GM12878 (cell line): Measurements from ENCODE around the gene CFC1B. TPM values are rescaled to one million over a fixed set of nuclear protein-coding genes. Genes with fewer than 3 reads are reported as not detected.
"Not testable (repeated sequence)": the region's sequence is repeated elsewhere in the genome, so short reads cannot be mapped to it uniquely, and the experiment has no call there.

Experiments used
- ATAC-seq: fragments of 200-7000 bp; cut with Tn5 transposase; 3 replicates; pipeline ENCODE4 v1.9.1; 2020; ENCODE audit warnings: mild to moderate bottlenecking, moderate library complexity
- Bru-seq: library from RNA; stranded (reverse); fragments of 400-500 nt; gene quantifications from one replicate; lab custom pipeline; 2021; lab: Mats Ljungman, UMichigan
- BruChase-seq, 2 experiments: library from RNA; stranded (reverse); fragments of 400-500 nt; gene quantifications; one replicate each; lab custom pipeline; 2021; lab: Mats Ljungman, UMichigan
- BruUV-seq: library from RNA; stranded (reverse); fragments of 400-500 nt; replicated peaks from 2 replicates; lab custom pipeline; 2021; lab: Mats Ljungman, UMichigan
- CTCF ChIA-PET: fragments of 300-600 bp; sonication (Branson Sonifier 250); formaldehyde crosslinking; extraction: SDS; loops from one replicate; lab custom pipeline; 2021; ENCODE audit warnings: inconsistent platforms; lab: Yijun Ruan, JAX
- POLR2A ChIA-PET: fragments of 350-600 bp; formaldehyde crosslinking; extraction: SDS; loops from one replicate; lab custom pipeline; 2021; ENCODE audit warnings: inconsistent platforms; lab: Charles Lee
- RAD21 ChIA-PET: fragments of 300-600 bp; sonication (Branson Sonifier 250); formaldehyde crosslinking; loops from one replicate; lab custom pipeline; 2023; ENCODE audit warnings: antibody characterized with exemption; ENCODE audit not compliant: unreplicated experiment; lab: Charles Lee
- SMC1A ChIA-PET: fragments of 300-600 bp; sonication (Branson Sonifier 250); formaldehyde crosslinking; loops from one replicate; lab custom pipeline; 2023; ENCODE audit not compliant: unreplicated experiment, uncharacterized antibody; lab: Charles Lee
- DNase-seq: peaks from one replicate; pipeline ENCODE4 v3.0.0-alpha.2; 2011; ENCODE audit warnings: low read depth, low spot score
- FAIRE-seq: peaks from 3 replicates; lab custom pipeline; 2011; peaks lifted over from hg19 to GRCh38; lab: Jason Lieb, UNC
- H2AFZ ChIP-seq: 2 replicates; pipeline ENCODE4 v1.6.0; 2011; ENCODE audit warnings: low read depth, low read length, control low read depth; ENCODE audit not compliant: control insufficient read depth
- H3K27ac ChIP-seq: 2 replicates; pipeline ENCODE4 v1.5.1; 2011; ENCODE audit warnings: control low read depth; ENCODE audit not compliant: control insufficient read depth, insufficient read depth
- H3K27me3 ChIP-seq, 2 experiments: replicated peaks in 1 of 2; 2 replicates each; pipeline versions ENCODE4 v1.6.0 to v1.6.1; 2011; ENCODE audit warnings: low read length in 1 of 2; ENCODE audit not compliant: control insufficient read depth in 2 of 2, insufficient read depth in 2 of 2
- H3K36me3 ChIP-seq, 2 experiments: 2 replicates each; pipeline ENCODE4 v1.5.1; 2011; ENCODE audit warnings: low read length in 1 of 2; ENCODE audit not compliant: control insufficient read depth in 2 of 2, insufficient read depth in 2 of 2
- H3K4me1 ChIP-seq: 2 replicates; pipeline ENCODE4 v1.6.1; 2011; ENCODE audit warnings: mild to moderate bottlenecking, low read length, moderate library complexity, mixed read lengths; ENCODE audit not compliant: control insufficient read depth, insufficient read depth
- H3K4me2 ChIP-seq: 2 replicates; pipeline ENCODE4 v1.6.0; 2011; ENCODE audit warnings: control low read depth; ENCODE audit not compliant: control insufficient read depth, insufficient read depth
- H3K4me3 ChIP-seq: fragments of 200-600 bp; sonication (generic); 2 replicates; pipeline ENCODE4 v1.5.1; 2016
- H3K79me2 ChIP-seq: 2 replicates; pipeline ENCODE4 v1.6.0; 2011; ENCODE audit warnings: low read length; ENCODE audit not compliant: control insufficient read depth, insufficient read depth
- H3K9ac ChIP-seq: 2 replicates; pipeline ENCODE4 v1.8.0; 2011; ENCODE audit warnings: low read length, control low read depth, mixed read lengths; ENCODE audit not compliant: control insufficient read depth, insufficient read depth
- H3K9me3 ChIP-seq: replicated peaks from 3 replicates; pipeline ENCODE4 v1.5.1; 2011; ENCODE audit warnings: mild to moderate bottlenecking, low read length; ENCODE audit not compliant: control insufficient read depth, insufficient read depth
- H4K20me1 ChIP-seq: 2 replicates; pipeline ENCODE4 v1.6.0; 2011; ENCODE audit not compliant: control insufficient read depth, insufficient read depth
- WGBS: methylation state at CpG from one replicate; pipeline ENCODE4 v1.1.6; 2016; ENCODE audit warnings: low lambda C conversion rate; ENCODE audit not compliant: insufficient replicate concordance, insufficient coverage; ENCODE audit errors: missing lambda C conversion rate; 5-methylcytosine and 5-hydroxymethylcytosine counted together
- in situ Hi-C: fragments of 300-500 bp; cut with MboI; formaldehyde crosslinking; loops from 9 replicates; pipeline ENCODE4 v1.14.3; 2018; ENCODE audit warnings: mixed read lengths
- intact Hi-C: fragments of 100-400 bp; cut with micrococcal nuclease; formaldehyde crosslinking; loops from one replicate; pipeline ENCODE4 v1.14.2; 2022; ENCODE audit not compliant: unreplicated experiment
- long read RNA-seq, 2 experiments: library from polyadenylated mRNA; unstranded; transcript quantifications; one replicate each; pipeline ENCODE4 v2.0.0, GENCODE V29; 2019 to 2020
- polyA minus RNA-seq, 3 experiments: library from RNA; depleted of rRNA, polyadenylated mRNA; stranded (reverse); fragments of >200 nt; gene quantifications; 2 replicates each; pipeline ENCODE4 v1.2.3, GENCODE V29; 2011
- polyA plus RNA-seq, 11 experiments: library from polyadenylated mRNA; depleted of rRNA in 4 of 11; unstranded in 6 of 11; stranded (reverse) in 5 of 11; fragments of >200 nt; fragmentation: Nextera tagmentation in 4 of 11; fragmentation: Illumina TruSeq in 1 of 11; extraction: Ambion mirVana in 4 of 11; extraction: Trizol in 1 of 11; gene quantifications; 1 replicate in 1 of 11; 2 replicates in 10 of 11; pipeline versions ENCODE4 v1.2.1 to v1.2.3, GENCODE V29; 2011 to 2016; ENCODE audit warnings: inconsistent platforms in 2 of 11, missing spikeins in 2 of 11, low read depth in 1 of 11
- total RNA-seq, 4 experiments: library from RNA; depleted of rRNA in 3 of 4; stranded (reverse); fragments of >200 nt in 3 of 4; fragmentation: Illumina TruSeq in 1 of 4; extraction: Trizol in 1 of 4; gene quantifications; 2 replicates each; pipeline versions ENCODE4 v1.2.1 to v1.2.3, GENCODE V29; 2013 to 2021

The CFC1B gene
- not detected in 2 replicates for total RNA-seq (2013; cell fraction: nucleolus; rRNA removed)
- total RNA-seq (2014; rRNA removed) (not detected in 2 replicates), total RNA-seq (2014; rRNA removed; fragmentation: Illumina TruSeq; extraction: Trizol) (not detected in 2 replicates), total RNA-seq (2021) (not detected in 2 replicates), polyA plus RNA-seq (2011; rRNA removed) (not detected in 2 replicates), polyA plus RNA-seq (2014; fragmentation: Illumina TruSeq; extraction: Trizol) (not detected in 2 replicates), polyA plus RNA-seq (2014; fragmentation: Nextera tagmentation; extraction: Ambion mirVana) (not detected), polyA plus RNA-seq (2014; rRNA removed) (not detected in 2 replicates), polyA plus RNA-seq (2016; fragmentation: Nextera tagmentation; extraction: Ambion mirVana) (not detected), polyA minus RNA-seq (2011; rRNA and poly(A)+ RNA removed) (not detected in 2 replicates), Bru-seq, nascent RNA (not detected), BruChase-seq, experiment 1, labeled RNA remaining after a 6-hour chase (not detected), BruChase-seq, experiment 2, labeled RNA remaining after a 2-hour chase (not detected)
- not detected for polyA plus RNA-seq (2011; ENCODE audit: low read depth)
- polyA plus RNA-seq (2011; cell fraction: cytosol; rRNA removed) = not detected in 2 replicates
- not detected in 2 replicates for polyA plus RNA-seq (2011; cell fraction: nucleus; rRNA removed)
- polyA plus RNA-seq (2012) = not detected in 2 replicates
- polyA minus RNA-seq (2011; cell fraction: cytosol; rRNA and poly(A)+ RNA removed) = not detected in 2 replicates
- polyA minus RNA-seq (2011; cell fraction: nucleus; rRNA and poly(A)+ RNA removed) = not detected in 2 replicates
- long read RNA-seq, experiment 1 = 0 reads
- long read RNA-seq, experiment 2 = 0 reads

- H3K36me3 ChIP-seq, ATAC-seq, H3K9ac ChIP-seq, BruUV-seq, intact Hi-C loops, RAD21 ChIA-PET, FAIRE-seq, H2AFZ ChIP-seq, H3K4me2 ChIP-seq, CTCF ChIA-PET, in situ Hi-C loops, H3K79me2 ChIP-seq, H4K20me1 ChIP-seq, DNase-seq, H3K27ac ChIP-seq, H3K4me3 ChIP-seq, POLR2A ChIA-PET, H3K9me3 ChIP-seq, SMC1A ChIA-PET, H3K4me1 ChIP-seq, H3K27me3 ChIP-seq: not testable (repeated sequence)
- no CpG with 5 or more reads among the region's 7 CpGs for WGBS
Measured at GRCh38 chr2:130520992-130521391, at the start of gene CFC1B. TSS of gene CFC1B (plus strand) at chr2:130521222. CDS start at chr2:130521485, 263 bp downstream.

- DNase-seq = not testable (repeated sequence)
Measured at GRCh38 chr2:130491073-130491472, 29.9 kb upstream of the CFC1B start.

DNA sequence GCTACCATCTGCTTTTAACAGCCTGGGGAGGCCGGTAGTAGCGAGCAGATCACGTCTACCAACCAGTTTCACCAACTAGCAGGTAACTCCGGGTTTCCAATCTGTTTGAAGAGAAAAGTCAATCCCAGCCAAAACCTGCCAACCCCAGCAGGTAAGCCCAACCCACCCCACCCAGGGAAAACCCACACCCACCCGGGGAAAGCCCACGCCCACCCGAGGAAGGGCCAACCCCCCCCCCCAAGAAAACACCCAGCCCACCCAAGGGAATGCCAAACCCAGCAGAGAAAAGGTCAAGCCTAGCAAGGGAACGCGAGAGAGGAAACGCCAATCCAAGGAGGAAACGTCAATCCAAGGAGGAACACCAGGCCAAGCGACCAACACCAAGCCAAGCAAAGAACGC is 11.8 kb upstream of the CFC1B start, which contains the start of gene POTEI:
TSS of gene POTEI (minus strand) at position 101 of the 400 bp plus-strand sequence. CDS start at position 8, 93 bp downstream.
- whole genome bisulfite sequencing = no CpG with 5 or more reads among the region's 13 CpGs
- H3K27me3 ChIP-seq, BruUV-seq, H3K9me3 ChIP-seq, H4K20me1 ChIP-seq, H3K4me3 ChIP-seq, H3K4me1 ChIP-seq, in situ Hi-C loops, H3K27ac ChIP-seq, H2AFZ ChIP-seq, SMC1A ChIA-PET, FAIRE-seq, H3K36me3 ChIP-seq, H3K4me2 ChIP-seq, H3K79me2 ChIP-seq, ATAC-seq, RAD21 ChIA-PET, CTCF ChIA-PET, DNase-seq, H3K9ac ChIP-seq, intact Hi-C loops, POLR2A ChIA-PET: not testable (repeated sequence)

More at GRCh38 chr2:130491073-130491472, 29.9 kb upstream of the CFC1B start:
- H2AFZ ChIP-seq, H3K27me3 ChIP-seq, ATAC-seq, H3K4me1 ChIP-seq, BruUV-seq, H3K4me3 ChIP-seq, H3K36me3 ChIP-seq, CTCF ChIA-PET, H3K9ac ChIP-seq, RAD21 ChIA-PET, H3K9me3 ChIP-seq, in situ Hi-C loops, H3K4me2 ChIP-seq, H3K27ac ChIP-seq, H4K20me1 ChIP-seq, FAIRE-seq, SMC1A ChIA-PET, H3K79me2 ChIP-seq, POLR2A ChIA-PET, intact Hi-C loops: not testable (repeated sequence)
- WGBS = 60% methylated on average over 3 of the region's 4 CpGs
